HepG2 (cell line): ENCODE data around the gene NAV3. TPM values are rescaled to one million over a fixed set of nuclear protein-coding genes. Genes with fewer than 3 reads are reported as not detected.

Source experiments
- ATAC-seq: fragments of 200-7000 bp; cut with Tn5 transposase; 3 replicates; pipeline ENCODE4 v1.9.1; 2020; ENCODE audit warnings: mild to moderate bottlenecking, moderate library complexity
- BruUV-seq: library from RNA; stranded (reverse); fragments of 400-500 nt; replicated peaks from 2 replicates; lab custom pipeline; 2021; lab: Mats Ljungman, UMichigan
- CTCF ChIA-PET: fragments of 300-600 bp; formaldehyde crosslinking; extraction: SDS; loops from one replicate; lab custom pipeline; 2021; ENCODE audit warnings: low total read pairs, inconsistent platforms, low intra/inter-chr PET ratio; lab: Yijun Ruan, JAX
- POLR2A ChIA-PET: fragments of 350-600 bp; sonication (Branson Sonifier 250); formaldehyde crosslinking; loops from one replicate; lab custom pipeline; 2020; ENCODE audit warnings: antibody characterized with exemption, inconsistent platforms; lab: Yijun Ruan, JAX
- DNase-seq: peaks from one replicate; pipeline ENCODE4 v3.0.0-alpha.2; 2015; ENCODE audit warnings: low spot score
- FAIRE-seq: peaks from 3 replicates; lab custom pipeline; 2011; peaks lifted over from hg19 to GRCh38; lab: Jason Lieb, UNC
- H2AFZ ChIP-seq: one replicate; pipeline ENCODE4 v1.6.1; 2011; ENCODE audit warnings: low read length, inconsistent platforms
- H3K27ac ChIP-seq: fragments of 300-600 bp; 3 replicates; pipeline ENCODE4 v1.8.0; 2011; ENCODE audit warnings: mixed run types, mild to moderate bottlenecking, mixed read lengths, low read length, inconsistent platforms; ENCODE audit not compliant: insufficient read depth; ENCODE audit errors: extremely low read length
- H3K27me3 ChIP-seq, 2 experiments: fragments of 200-600 bp in 1 of 2; 2 replicates in 1 of 2; 3 replicates in 1 of 2; pipeline versions ENCODE4 v1.6.0 to v1.8.0; 2011; ENCODE audit warnings: low read length in 2 of 2, mild to moderate bottlenecking in 2 of 2, moderate library complexity in 2 of 2, inconsistent platforms in 1 of 2; ENCODE audit not compliant: insufficient read depth in 2 of 2, control insufficient read depth in 1 of 2
- H3K36me3 ChIP-seq, 2 experiments: fragments of 200-600 bp in 1 of 2; replicated peaks in 1 of 2; 2 replicates in 1 of 2; 3 replicates in 1 of 2; pipeline versions ENCODE4 v1.5.1 to v1.8.0; 2011; ENCODE audit warnings: low read length in 2 of 2, inconsistent platforms in 1 of 2; ENCODE audit not compliant: insufficient read depth in 2 of 2, control insufficient read depth in 1 of 2
- H3K4me1 ChIP-seq: 2 replicates; pipeline ENCODE4 v1.5.1; 2012; ENCODE audit warnings: low read length, inconsistent platforms; ENCODE audit not compliant: insufficient read depth
- H3K4me2 ChIP-seq: 2 replicates; pipeline ENCODE4 v1.6.0; 2011; ENCODE audit warnings: low read depth, low read length, inconsistent platforms
- H3K4me3 ChIP-seq, 3 experiments: fragments of 200-600 bp in 1 of 3; sonication (generic), shearing (Covaris generic) in 1 of 3; replicated peaks in 1 of 3; 2 replicates each; pipeline ENCODE4 v1.5.1; 2011 to 2016; ENCODE audit warnings: low read length in 3 of 3, inconsistent platforms in 2 of 3, low read depth in 2 of 3, mild to moderate bottlenecking in 2 of 3, control low read depth in 1 of 3, mixed read lengths in 1 of 3; ENCODE audit not compliant: insufficient read depth in 1 of 3
- H3K79me2 ChIP-seq: one replicate; pipeline ENCODE4 v1.6.1; 2011; ENCODE audit warnings: low read length, inconsistent platforms; ENCODE audit not compliant: insufficient read depth
- H3K9ac ChIP-seq: 2 replicates; pipeline ENCODE4 v1.6.0; 2011; ENCODE audit warnings: mild to moderate bottlenecking, low read depth, low read length, inconsistent platforms; ENCODE audit not compliant: insufficient read depth
- H3K9me3 ChIP-seq: 2 replicates; pipeline ENCODE4 v1.5.1; 2012; ENCODE audit warnings: mild to moderate bottlenecking, low read length
- H4K20me1 ChIP-seq: 2 replicates; pipeline ENCODE4 v1.6.0; 2011; ENCODE audit warnings: inconsistent platforms, mild to moderate bottlenecking, low read length, moderate library complexity; ENCODE audit not compliant: insufficient read depth
- ARHGAP35 ChIP-seq: sonication (generic); formaldehyde crosslinking; IDR thresholded peaks from 2 replicates; pipeline ENCODE4 v1.9.0; 2022; ENCODE audit warnings: mild to moderate bottlenecking, inconsistent platforms, moderate library complexity, missing genetic modification reagents, borderline replicate concordance
- FOXK2 ChIP-seq: fragments of 450-650 bp; IDR thresholded peaks from 2 replicates; pipeline ENCODE4 v1.6.1; 2016
- HOMEZ ChIP-seq: IDR thresholded peaks from 2 replicates; pipeline ENCODE4 v1.6.1; 2016; ENCODE audit warnings: low read depth
- MYNN ChIP-seq: sonication (generic); formaldehyde crosslinking; IDR thresholded peaks from 2 replicates; pipeline ENCODE4 v1.4.0; 2020; ENCODE audit warnings: mild to moderate bottlenecking, low read depth, missing genetic modification reagents
- NR2F2 ChIP-seq: IDR thresholded peaks from 2 replicates; pipeline ENCODE4 v1.6.1; 2012; ENCODE audit warnings: low read depth, inconsistent platforms, borderline replicate concordance
- PAF1 ChIP-seq: IDR thresholded peaks from 2 replicates; pipeline ENCODE4 v1.6.1; 2016; ENCODE audit warnings: missing genetic modification reagents, missing compliant biosample characterization
- PAWR ChIP-seq: sonication (generic); formaldehyde crosslinking; IDR thresholded peaks from 2 replicates; pipeline ENCODE4 v1.4.0; 2020; ENCODE audit warnings: missing genetic modification reagents, mild to moderate bottlenecking, borderline replicate concordance
- PPARG ChIP-seq: conservative IDR thresholded peaks from 2 replicates; pipeline ENCODE4 v1.6.1; 2016; ENCODE audit warnings: missing biosample characterization, missing genetic modification reagents
- ZNF225 ChIP-seq: sonication (generic); formaldehyde crosslinking; IDR thresholded peaks from 2 replicates; pipeline ENCODE4 v1.4.0; 2020; ENCODE audit warnings: mild to moderate bottlenecking, missing genetic modification reagents
- WGBS: methylation state at CpG from one replicate; pipeline ENCODE4 v1.1.6; 2017; ENCODE audit warnings: low lambda C conversion rate; 5-methylcytosine and 5-hydroxymethylcytosine counted together
- in situ Hi-C: cut with HindIII; loops from 2 replicates; pipeline ENCODE4 v1.10.0; 2017; ENCODE audit warnings: low pct_unique_long_range_greater_than_20kb; ENCODE audit not compliant: extremely low pct_ligation_motif_present
- intact Hi-C: fragments of 100-400 bp; cut with micrococcal nuclease; formaldehyde crosslinking; loops from one replicate; pipeline ENCODE4 v1.10.0; 2022; ENCODE audit not compliant: unreplicated experiment
- polyA plus RNA-seq, 8 experiments: library from polyadenylated mRNA; depleted of rRNA in 3 of 8; stranded (reverse) in 7 of 8; unstranded in 1 of 8; fragments of >200 nt; fragmentation: Illumina TruSeq in 4 of 8; extraction: Trizol in 4 of 8; gene quantifications; 2 replicates each; pipeline versions ENCODE4 v1.2.1 to v1.2.3, GENCODE V29; 2011 to 2016; ENCODE audit warnings: low read depth in 4 of 8, missing spikeins in 1 of 8, mixed read lengths in 1 of 8; ENCODE audit not compliant: insufficient read depth in 1 of 8
- total RNA-seq, 5 experiments: library from RNA; depleted of rRNA; stranded (reverse); fragments of >200 nt; fragmentation: Illumina TruSeq; extraction: Trizol; gene quantifications; 2 replicates each; pipeline ENCODE4 v1.2.3, GENCODE V29; 2016; ENCODE audit warnings: low read depth in 1 of 5
- TF ChIP-seq, protein P1 (sequence below): sonication (generic); formaldehyde crosslinking; IDR thresholded peaks from 2 replicates; pipeline ENCODE4 v1.5.0; 2020; ENCODE audit warnings: missing genetic modification reagents
- TF ChIP-seq, protein P2 (sequence below): sonication (generic); formaldehyde crosslinking; IDR thresholded peaks from 2 replicates; pipeline ENCODE4 v1.5.1; 2020; ENCODE audit warnings: missing genetic modification reagents, mild to moderate bottlenecking, borderline replicate concordance
- TF ChIP-seq, protein P3 (sequence below): fragments of 450-650 bp; IDR thresholded peaks from 2 replicates; pipeline ENCODE4 v1.6.1; 2017

Gene NAV3
- total and polyA plus RNA-seq, 2 of the 13 experiments (the other 11 are each of a cell fraction or from before 2014, with no cell fraction given): 0.01 to 0.18 TPM

GRCh38 chr12:77821699-77822203 is 8.9 kb upstream of the NAV3 start (continued):
- TF ChIP-seq HOMEZ: no peak

GRCh38 chr12:77833329-77833728 is 2.6 kb downstream of the NAV3 start:
- 3% methylated on average over 9 of the region's 9 CpGs for WGBS
- ATAC-seq (no peak), FAIRE-seq (no peak), DNase-seq (no peak)
- Histone ChIP-seq H2AFZ (no peak overlapping the region), H3K36me3 (no peaks in the 10 kb centered on the region), H3K4me1 (no peaks in the 10 kb centered on the region), H3K79me2 (no peaks in the 10 kb centered on the region), H3K9me3 (no peaks in the 10 kb centered on the region), H3K9ac (no peak overlapping the region), H4K20me1 (no peaks in the 10 kb centered on the region), H3K27ac (no peak overlapping the region), H3K4me2 (no peak overlapping the region), H3K4me3 (no peak overlapping the region), H3K27me3 (no peaks in the 10 kb centered on the region)
- ChIA-PET CTCF (no interaction called here), POLR2A (no interaction called here)
- BruUV-seq: no TSS peak
- intact Hi-C loops: no loop called here
- TF ChIP-seq, protein P1, sequence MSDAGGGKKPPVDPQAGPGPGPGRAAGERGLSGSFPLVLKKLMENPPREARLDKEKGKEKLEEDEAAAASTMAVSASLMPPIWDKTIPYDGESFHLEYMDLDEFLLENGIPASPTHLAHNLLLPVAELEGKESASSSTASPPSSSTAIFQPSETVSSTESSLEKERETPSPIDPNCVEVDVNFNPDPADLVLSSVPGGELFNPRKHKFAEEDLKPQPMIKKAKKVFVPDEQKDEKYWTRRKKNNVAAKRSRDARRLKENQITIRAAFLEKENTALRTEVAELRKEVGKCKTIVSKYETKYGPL (CRISPR knock-in tag): no peak
- TF ChIP-seq PPARG (CRISPR knock-in tag) (no peak), ZNF225 (CRISPR knock-in tag) (no peak), NR2F2 (no peak), MYNN (no peak), PAWR (CRISPR knock-in tag) (no peak), PAF1 (CRISPR knock-in tag) (no peak), FOXK2 (no peak), ARHGAP35 (CRISPR knock-in tag) (no peak)
- TF ChIP-seq, protein P2, sequence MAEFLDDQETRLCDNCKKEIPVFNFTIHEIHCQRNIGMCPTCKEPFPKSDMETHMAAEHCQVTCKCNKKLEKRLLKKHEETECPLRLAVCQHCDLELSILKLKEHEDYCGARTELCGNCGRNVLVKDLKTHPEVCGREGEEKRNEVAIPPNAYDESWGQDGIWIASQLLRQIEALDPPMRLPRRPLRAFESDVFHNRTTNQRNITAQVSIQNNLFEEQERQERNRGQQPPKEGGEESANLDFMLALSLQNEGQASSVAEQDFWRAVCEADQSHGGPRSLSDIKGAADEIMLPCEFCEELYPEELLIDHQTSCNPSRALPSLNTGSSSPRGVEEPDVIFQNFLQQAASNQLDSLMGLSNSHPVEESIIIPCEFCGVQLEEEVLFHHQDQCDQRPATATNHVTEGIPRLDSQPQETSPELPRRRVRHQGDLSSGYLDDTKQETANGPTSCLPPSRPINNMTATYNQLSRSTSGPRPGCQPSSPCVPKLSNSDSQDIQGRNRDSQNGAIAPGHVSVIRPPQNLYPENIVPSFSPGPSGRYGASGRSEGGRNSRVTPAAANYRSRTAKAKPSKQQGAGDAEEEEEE (CRISPR knock-in tag): no peak
- TF ChIP-seq, protein P3, sequence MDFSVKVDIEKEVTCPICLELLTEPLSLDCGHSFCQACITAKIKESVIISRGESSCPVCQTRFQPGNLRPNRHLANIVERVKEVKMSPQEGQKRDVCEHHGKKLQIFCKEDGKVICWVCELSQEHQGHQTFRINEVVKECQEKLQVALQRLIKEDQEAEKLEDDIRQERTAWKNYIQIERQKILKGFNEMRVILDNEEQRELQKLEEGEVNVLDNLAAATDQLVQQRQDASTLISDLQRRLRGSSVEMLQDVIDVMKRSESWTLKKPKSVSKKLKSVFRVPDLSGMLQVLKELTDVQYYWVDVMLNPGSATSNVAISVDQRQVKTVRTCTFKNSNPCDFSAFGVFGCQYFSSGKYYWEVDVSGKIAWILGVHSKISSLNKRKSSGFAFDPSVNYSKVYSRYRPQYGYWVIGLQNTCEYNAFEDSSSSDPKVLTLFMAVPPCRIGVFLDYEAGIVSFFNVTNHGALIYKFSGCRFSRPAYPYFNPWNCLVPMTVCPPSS: no peak
- in situ Hi-C loops: no loop called here
